ENCODE data around the gene COG4. TPM values are rescaled to one million over a fixed set of nuclear protein-coding genes. Genes with fewer than 3 reads are reported as not detected.

The COG4 gene
- total RNA-seq, 1 donor from 2014 or later, result 43.7 TPM

GRCh38 chr16:70437582-70438557 lies 85.5 kb downstream of the COG4 start:
- H3K4me1 ChIP-seq, result peaks cover 62% of the 10 kb centered on the region
- no peaks in the 10 kb centered on the region for H3K9me3 ChIP-seq (replicated peaks)
- DNase-seq, result no peak
- H3K27ac ChIP-seq (replicated peaks), result peak overlapping the region; percentile 88
- TF ChIP-seq, protein P1, sequence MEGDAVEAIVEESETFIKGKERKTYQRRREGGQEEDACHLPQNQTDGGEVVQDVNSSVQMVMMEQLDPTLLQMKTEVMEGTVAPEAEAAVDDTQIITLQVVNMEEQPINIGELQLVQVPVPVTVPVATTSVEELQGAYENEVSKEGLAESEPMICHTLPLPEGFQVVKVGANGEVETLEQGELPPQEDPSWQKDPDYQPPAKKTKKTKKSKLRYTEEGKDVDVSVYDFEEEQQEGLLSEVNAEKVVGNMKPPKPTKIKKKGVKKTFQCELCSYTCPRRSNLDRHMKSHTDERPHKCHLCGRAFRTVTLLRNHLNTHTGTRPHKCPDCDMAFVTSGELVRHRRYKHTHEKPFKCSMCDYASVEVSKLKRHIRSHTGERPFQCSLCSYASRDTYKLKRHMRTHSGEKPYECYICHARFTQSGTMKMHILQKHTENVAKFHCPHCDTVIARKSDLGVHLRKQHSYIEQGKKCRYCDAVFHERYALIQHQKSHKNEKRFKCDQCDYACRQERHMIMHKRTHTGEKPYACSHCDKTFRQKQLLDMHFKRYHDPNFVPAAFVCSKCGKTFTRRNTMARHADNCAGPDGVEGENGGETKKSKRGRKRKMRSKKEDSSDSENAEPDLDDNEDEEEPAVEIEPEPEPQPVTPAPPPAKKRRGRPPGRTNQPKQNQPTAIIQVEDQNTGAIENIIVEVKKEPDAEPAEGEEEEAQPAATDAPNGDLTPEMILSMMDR (IDR thresholded peaks at IDR 0.05; ENCODE audit: borderline replicate concordance), result no peak
- H3K27me3 ChIP-seq (ENCODE audit: low read depth), result no peaks in the 10 kb centered on the region
- no peaks in the 10 kb centered on the region for H3K36me3 ChIP-seq
- intact Hi-C loops (cut with micrococcal nuclease), result loop anchor here (10.0 kb wide), 1 partner anchor 53 kb away; no protein-coding TSS in a partner anchor
- H3K4me3 ChIP-seq, result peak overlapping the region; percentile 90

DNA sequence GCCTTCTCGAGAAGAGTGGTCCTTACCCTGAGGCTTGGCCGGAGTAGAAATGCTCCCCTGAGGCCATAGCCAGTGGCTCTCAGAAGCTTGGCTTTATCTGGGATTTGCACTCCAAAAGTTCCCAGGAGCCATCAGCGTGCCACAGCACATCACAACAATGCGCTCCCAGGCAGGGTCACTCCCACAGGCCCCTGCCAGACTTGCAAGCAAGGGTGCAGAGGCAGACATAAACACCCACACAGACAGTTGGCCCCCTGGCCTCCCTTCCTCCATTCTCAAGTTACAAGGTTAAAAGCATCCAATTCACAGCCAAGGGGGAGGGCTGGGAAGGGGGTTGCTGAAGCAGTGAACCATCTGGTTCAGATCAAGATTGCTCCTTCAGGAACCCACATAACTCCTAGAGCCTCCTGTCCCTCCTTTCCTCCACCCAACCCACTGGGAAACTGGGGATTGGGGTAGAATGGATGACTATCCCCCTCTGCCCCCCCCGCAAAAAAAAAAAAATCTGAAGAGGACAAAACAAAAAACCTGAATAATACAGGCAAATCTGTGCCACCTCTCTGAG lies 86.3 kb downstream of the COG4 start:
- Histone ChIP-seq H3K27ac (replicated peaks) (peak overlapping the region; percentile 88), H3K27me3 (ENCODE audit: low read depth) (no peaks in the 10 kb centered on the region), H3K4me1 (peaks cover 70% of the 10 kb centered on the region), H3K9me3 (replicated peaks) (no peaks in the 10 kb centered on the region), H3K4me3 (peak overlapping the region; percentile 90), H3K36me3 (no peaks in the 10 kb centered on the region)
- intact Hi-C loops (cut with micrococcal nuclease), result loop anchor here (10.0 kb wide), 1 partner anchor 52 kb away; no protein-coding TSS in a partner anchor
- no peak for DNase-seq
- TF ChIP-seq, protein P1 (IDR thresholded peaks at IDR 0.05; ENCODE audit: borderline replicate concordance), result no peak

DNA sequence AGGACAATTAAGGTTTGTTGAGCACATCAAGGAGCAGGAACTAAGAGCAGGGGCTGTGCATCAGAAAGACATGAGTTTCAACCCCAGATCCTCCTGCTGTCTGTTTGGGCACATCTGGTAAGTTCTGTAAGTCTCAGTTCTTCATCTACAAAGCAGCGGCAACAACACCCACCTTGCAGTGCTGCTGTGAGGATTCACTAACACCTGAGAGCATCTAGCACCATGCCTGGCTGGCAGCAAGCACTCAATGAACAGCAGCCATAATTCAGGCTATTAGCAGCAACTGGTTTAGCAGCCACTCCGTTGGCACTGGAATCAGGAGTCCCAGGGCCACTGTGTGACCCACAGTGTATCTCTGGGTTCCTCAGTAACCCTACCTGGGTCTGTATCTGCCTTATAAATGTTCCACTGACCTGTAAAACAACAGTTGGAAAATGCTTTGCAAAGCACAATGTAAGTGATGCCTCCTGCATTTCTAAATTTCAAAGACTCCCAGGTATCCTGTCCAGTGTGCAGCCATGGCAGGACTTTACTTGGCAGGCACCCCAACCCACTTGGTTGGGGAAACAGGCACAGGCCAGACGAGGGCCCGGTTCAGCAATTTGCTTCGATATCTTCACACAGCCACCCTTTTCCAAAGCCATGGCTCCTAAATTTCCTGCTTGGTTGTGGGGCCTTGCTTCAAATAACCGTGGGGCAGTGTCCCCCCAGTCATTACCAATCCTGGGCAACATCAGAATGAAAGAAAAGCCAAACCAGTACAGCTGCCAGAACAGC lies 88.7 kb downstream of the COG4 start:
- Histone ChIP-seq H3K4me3 (no peak overlapping the region), H3K9me3 (replicated peaks) (no peaks in the 10 kb centered on the region), H3K36me3 (no peaks in the 10 kb centered on the region), H3K4me1 (peaks cover 91% of the 10 kb centered on the region), H3K27me3 (ENCODE audit: low read depth) (no peaks in the 10 kb centered on the region), H3K27ac (replicated peaks) (peak overlapping the region; percentile 68)
- intact Hi-C loops (cut with micrococcal nuclease), result loop anchor here (10.0 kb wide), 1 partner anchor 50 kb away; no protein-coding TSS in a partner anchor
- DNase-seq, result no peak
- TF ChIP-seq, protein P1 (IDR thresholded peaks at IDR 0.05; ENCODE audit: borderline replicate concordance), result no peak

DNA sequence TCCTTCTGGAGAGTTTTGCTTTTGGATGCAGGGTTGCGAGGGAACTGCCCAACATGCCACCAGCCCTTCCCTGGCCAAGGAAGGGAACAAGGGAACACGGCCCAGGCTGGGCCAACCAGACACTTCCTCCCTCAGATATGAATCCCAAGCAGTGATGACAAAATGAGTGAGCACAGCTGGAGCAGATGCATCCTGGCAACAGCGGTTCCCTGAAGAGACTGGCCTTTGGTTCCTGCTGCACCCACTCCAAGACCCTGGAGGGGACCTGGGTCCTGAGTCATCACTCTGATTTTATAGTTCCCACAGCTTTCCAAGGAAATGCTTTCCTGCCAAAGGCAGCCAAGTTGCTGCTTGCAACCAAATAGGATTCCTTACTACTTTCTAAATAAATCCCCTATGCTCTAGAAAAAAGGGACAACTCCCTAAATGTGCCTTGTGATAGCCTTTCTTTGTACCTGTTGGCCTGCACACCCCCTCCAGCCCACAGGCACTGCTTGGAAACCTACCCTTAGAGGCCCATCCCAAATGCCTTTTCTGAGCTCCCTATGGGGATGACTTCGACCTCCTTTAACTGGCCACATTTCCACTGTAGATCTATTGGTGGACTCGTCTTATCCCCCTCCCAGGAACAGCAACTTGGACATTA lies 89.8 kb downstream of the COG4 start:
- DNase-seq, result peak; percentile 70
- H3K27me3 ChIP-seq (ENCODE audit: low read depth), result no peaks in the 10 kb centered on the region
- H3K36me3 ChIP-seq, result no peaks in the 10 kb centered on the region
- intact Hi-C loops (cut with micrococcal nuclease), result loop anchor here (10.0 kb wide), 1 partner anchor 49 kb away; no protein-coding TSS in a partner anchor
- H3K4me3 ChIP-seq, result peak overlapping the region; percentile 6
- H3K9me3 ChIP-seq (replicated peaks), result no peaks in the 10 kb centered on the region
- peaks cover 96% of the 10 kb centered on the region for H3K4me1 ChIP-seq
- TF ChIP-seq, protein P1 (IDR thresholded peaks at IDR 0.05; ENCODE audit: borderline replicate concordance), result no peak
- peak overlapping the region; percentile 68 for H3K27ac ChIP-seq (replicated peaks)

All from left ventricle myocardium inferior (tissue), 1 donor.